GM23338 (cell line): ENCODE results near the gene RFK.

ENCODE experiments used
- CREB1 ChIP-seq: fragments of 250-450 bp; sonication (Bioruptor Pico); IDR thresholded peaks from 2 replicates; pipeline ENCODE4 v1.5.0; 2020; ENCODE audit warnings: low read depth, mild to moderate bottlenecking, moderate library complexity
- CTCF ChIP-seq, 2 experiments: fragments of 200-600 bp in 1 of 2; sonication (generic) in 1 of 2; conservative IDR thresholded peaks; 2 replicates each; pipeline versions ENCODE4 v1.5.1 to v1.6.1; 2016 to 2017; ENCODE audit warnings: antibody characterized with exemption in 2 of 2, low read depth in 2 of 2, mild to moderate bottlenecking in 2 of 2, moderate library complexity in 1 of 2
- ETS1 ChIP-seq: IDR thresholded peaks from 2 replicates; pipeline ENCODE4 v1.6.1; 2016; ENCODE audit warnings: antibody characterized with exemption
- EZH2 ChIP-seq: fragments of 200-600 bp; sonication (generic); IDR thresholded peaks from one replicate; pipeline ENCODE4 v1.8.0; 2017; ENCODE audit warnings: antibody characterized with exemption, mild to moderate bottlenecking, low read depth; ENCODE audit not compliant: unreplicated experiment
- EZH2phosphoT487 ChIP-seq: fragments of 200-600 bp; sonication (generic); IDR thresholded peaks from one replicate; pipeline ENCODE4 v1.8.1; 2018; ENCODE audit warnings: antibody characterized with exemption; ENCODE audit not compliant: unreplicated experiment
- JUNB ChIP-seq: IDR thresholded peaks from one replicate; pipeline ENCODE4 v1.6.1; 2016; ENCODE audit warnings: antibody characterized with exemption; ENCODE audit not compliant: unreplicated experiment
- NANOG ChIP-seq: IDR thresholded peaks from 2 replicates; pipeline ENCODE4 v1.6.1; 2016; ENCODE audit warnings: antibody characterized with exemption, borderline replicate concordance
- POLR2AphosphoS5 ChIP-seq: IDR thresholded peaks from 2 replicates; pipeline ENCODE4 v1.6.1; 2016; ENCODE audit warnings: antibody characterized with exemption, low read depth
- STAT1 ChIP-seq: IDR thresholded peaks from one replicate; pipeline ENCODE4 v1.6.1; 2016; ENCODE audit warnings: antibody characterized with exemption; ENCODE audit not compliant: unreplicated experiment
- ZNF114 ChIP-seq: fragments of 250-450 bp; sonication (Bioruptor Pico); IDR thresholded peaks from 2 replicates; pipeline ENCODE4 v1.5.0; 2020; ENCODE audit warnings: mild to moderate bottlenecking, moderate library complexity
- ZNF331 ChIP-seq: fragments of 250-450 bp; sonication (Bioruptor Pico); IDR thresholded peaks from 2 replicates; pipeline ENCODE4 v1.5.0; 2020; ENCODE audit warnings: low read depth, mild to moderate bottlenecking, moderate library complexity
- TF ChIP-seq, protein P1 (sequence below): fragments of 250-450 bp; sonication (Bioruptor Pico); IDR thresholded peaks from 2 replicates; pipeline ENCODE4 v1.5.0; 2020; ENCODE audit warnings: mild to moderate bottlenecking, moderate library complexity
- TF ChIP-seq, protein P2 (sequence below): IDR thresholded peaks from one replicate; pipeline ENCODE4 v1.6.1; 2018; ENCODE audit warnings: antibody characterized with exemption; ENCODE audit not compliant: unreplicated experiment

GRCh38 chr9:76341616-76342015 lies 52.6 kb downstream of the RFK start:
- TF ChIP-seq POLR2AphosphoS5 (no peak), CTCF (conservative IDR thresholded peaks at IDR 0.05; ENCODE audit: low read depth in 2 of 2) (no peak), EZH2 (no peak), EZH2phosphoT487 (no peak), JUNB (no peak), ETS1 (no peak), ZNF331 (CRISPR knock-in tag) (no peak), CREB1 (CRISPR knock-in tag) (no peak), ZNF114 (CRISPR knock-in tag) (no peak), NANOG (no peak), STAT1 (no peak)
- TF ChIP-seq, protein P1, sequence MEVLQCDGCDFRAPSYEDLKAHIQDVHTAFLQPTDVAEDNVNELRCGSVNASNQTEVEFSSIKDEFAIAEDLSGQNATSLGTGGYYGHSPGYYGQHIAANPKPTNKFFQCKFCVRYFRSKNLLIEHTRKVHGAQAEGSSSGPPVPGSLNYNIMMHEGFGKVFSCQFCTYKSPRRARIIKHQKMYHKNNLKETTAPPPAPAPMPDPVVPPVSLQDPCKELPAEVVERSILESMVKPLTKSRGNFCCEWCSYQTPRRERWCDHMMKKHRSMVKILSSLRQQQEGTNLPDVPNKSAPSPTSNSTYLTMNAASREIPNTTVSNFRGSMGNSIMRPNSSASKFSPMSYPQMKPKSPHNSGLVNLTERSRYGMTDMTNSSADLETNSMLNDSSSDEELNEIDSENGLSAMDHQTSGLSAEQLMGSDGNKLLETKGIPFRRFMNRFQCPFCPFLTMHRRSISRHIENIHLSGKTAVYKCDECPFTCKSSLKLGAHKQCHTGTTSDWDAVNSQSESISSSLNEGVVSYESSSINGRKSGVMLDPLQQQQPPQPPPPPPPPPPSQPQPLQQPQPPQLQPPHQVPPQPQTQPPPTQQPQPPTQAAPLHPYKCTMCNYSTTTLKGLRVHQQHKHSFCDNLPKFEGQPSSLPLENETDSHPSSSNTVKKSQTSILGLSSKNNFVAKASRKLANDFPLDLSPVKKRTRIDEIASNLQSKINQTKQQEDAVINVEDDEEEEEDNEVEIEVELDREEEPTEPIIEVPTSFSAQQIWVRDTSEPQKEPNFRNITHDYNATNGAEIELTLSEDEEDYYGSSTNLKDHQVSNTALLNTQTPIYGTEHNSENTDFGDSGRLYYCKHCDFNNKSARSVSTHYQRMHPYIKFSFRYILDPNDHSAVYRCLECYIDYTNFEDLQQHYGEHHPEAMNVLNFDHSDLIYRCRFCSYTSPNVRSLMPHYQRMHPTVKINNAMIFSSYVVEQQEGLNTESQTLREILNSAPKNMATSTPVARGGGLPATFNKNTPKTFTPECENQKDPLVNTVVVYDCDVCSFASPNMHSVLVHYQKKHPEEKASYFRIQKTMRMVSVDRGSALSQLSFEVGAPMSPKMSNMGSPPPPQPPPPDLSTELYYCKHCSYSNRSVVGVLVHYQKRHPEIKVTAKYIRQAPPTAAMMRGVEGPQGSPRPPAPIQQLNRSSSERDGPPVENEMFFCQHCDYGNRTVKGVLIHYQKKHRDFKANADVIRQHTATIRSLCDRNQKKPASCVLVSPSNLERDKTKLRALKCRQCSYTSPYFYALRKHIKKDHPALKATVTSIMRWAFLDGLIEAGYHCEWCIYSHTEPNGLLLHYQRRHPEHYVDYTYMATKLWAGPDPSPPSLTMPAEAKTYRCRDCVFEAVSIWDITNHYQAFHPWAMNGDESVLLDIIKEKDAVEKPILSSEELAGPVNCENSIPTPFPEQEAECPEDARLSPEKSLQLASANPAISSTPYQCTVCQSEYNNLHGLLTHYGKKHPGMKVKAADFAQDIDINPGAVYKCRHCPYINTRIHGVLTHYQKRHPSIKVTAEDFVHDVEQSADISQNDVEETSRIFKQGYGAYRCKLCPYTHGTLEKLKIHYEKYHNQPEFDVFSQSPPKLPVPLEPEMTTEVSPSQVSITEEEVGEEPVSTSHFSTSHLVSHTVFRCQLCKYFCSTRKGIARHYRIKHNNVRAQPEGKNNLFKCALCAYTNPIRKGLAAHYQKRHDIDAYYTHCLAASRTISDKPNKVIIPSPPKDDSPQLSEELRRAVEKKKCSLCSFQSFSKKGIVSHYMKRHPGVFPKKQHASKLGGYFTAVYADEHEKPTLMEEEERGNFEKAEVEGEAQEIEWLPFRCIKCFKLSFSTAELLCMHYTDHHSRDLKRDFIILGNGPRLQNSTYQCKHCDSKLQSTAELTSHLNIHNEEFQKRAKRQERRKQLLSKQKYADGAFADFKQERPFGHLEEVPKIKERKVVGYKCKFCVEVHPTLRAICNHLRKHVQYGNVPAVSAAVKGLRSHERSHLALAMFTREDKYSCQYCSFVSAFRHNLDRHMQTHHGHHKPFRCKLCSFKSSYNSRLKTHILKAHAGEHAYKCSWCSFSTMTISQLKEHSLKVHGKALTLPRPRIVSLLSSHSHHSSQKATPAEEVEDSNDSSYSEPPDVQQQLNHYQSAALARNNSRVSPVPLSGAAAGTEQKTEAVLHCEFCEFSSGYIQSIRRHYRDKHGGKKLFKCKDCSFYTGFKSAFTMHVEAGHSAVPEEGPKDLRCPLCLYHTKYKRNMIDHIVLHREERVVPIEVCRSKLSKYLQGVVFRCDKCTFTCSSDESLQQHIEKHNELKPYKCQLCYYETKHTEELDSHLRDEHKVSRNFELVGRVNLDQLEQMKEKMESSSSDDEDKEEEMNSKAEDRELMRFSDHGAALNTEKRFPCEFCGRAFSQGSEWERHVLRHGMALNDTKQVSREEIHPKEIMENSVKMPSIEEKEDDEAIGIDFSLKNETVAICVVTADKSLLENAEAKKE: no peak
- TF ChIP-seq, protein P2, sequence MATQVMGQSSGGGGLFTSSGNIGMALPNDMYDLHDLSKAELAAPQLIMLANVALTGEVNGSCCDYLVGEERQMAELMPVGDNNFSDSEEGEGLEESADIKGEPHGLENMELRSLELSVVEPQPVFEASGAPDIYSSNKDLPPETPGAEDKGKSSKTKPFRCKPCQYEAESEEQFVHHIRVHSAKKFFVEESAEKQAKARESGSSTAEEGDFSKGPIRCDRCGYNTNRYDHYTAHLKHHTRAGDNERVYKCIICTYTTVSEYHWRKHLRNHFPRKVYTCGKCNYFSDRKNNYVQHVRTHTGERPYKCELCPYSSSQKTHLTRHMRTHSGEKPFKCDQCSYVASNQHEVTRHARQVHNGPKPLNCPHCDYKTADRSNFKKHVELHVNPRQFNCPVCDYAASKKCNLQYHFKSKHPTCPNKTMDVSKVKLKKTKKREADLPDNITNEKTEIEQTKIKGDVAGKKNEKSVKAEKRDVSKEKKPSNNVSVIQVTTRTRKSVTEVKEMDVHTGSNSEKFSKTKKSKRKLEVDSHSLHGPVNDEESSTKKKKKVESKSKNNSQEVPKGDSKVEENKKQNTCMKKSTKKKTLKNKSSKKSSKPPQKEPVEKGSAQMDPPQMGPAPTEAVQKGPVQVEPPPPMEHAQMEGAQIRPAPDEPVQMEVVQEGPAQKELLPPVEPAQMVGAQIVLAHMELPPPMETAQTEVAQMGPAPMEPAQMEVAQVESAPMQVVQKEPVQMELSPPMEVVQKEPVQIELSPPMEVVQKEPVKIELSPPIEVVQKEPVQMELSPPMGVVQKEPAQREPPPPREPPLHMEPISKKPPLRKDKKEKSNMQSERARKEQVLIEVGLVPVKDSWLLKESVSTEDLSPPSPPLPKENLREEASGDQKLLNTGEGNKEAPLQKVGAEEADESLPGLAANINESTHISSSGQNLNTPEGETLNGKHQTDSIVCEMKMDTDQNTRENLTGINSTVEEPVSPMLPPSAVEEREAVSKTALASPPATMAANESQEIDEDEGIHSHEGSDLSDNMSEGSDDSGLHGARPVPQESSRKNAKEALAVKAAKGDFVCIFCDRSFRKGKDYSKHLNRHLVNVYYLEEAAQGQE: no peak
